ENCODE data around the gene SNX20. TPM values are rescaled to one million over a fixed set of nuclear protein-coding genes. Genes with fewer than 3 reads are reported as not detected.

The SNX20 gene
- total RNA-seq, 2 donors from 2014 or later, result 0.82 to 2.5 TPM

GRCh38 chr16:50634090-50634489 lies 47.0 kb downstream of the SNX20 start:
- Histone ChIP-seq H3K4me3 (no peak overlapping the region), H3K4me1 (replicated peaks) (no peaks in the 10 kb centered on the region), H3K36me3 (no peaks in the 10 kb centered on the region), H3K27me3 (replicated peaks; ENCODE audit: insufficient read depth) (no peaks in the 10 kb centered on the region), H3K27ac (no peak overlapping the region), H3K9me3 (no peaks in the 10 kb centered on the region)
- TF ChIP-seq CTCF (IDR thresholded peaks at IDR 0.05) (no peak), POLR2A (IDR thresholded peaks at IDR 0.05) (no peak), POLR2AphosphoS5 (IDR thresholded peaks at IDR 0.05) (no peak)
- WGBS, result 95% methylated on average over 7 of the region's 7 CpGs
- DNase-seq (ENCODE audit: low spot score), result no peak
- intact Hi-C loops (cut with DNase I), result no loop called here

GRCh38 chr16:50632927-50633800 lies 47.9 kb downstream of the SNX20 start:
- WGBS, result 88% methylated on average over 28 of the region's 30 CpGs
- Histone ChIP-seq H3K4me3 (no peak overlapping the region), H3K4me1 (replicated peaks) (no peaks in the 10 kb centered on the region), H3K27me3 (replicated peaks; ENCODE audit: insufficient read depth) (no peaks in the 10 kb centered on the region), H3K27ac (no peak overlapping the region), H3K9me3 (no peaks in the 10 kb centered on the region), H3K36me3 (no peaks in the 10 kb centered on the region)
- intact Hi-C loops (cut with DNase I), result no loop called here
- no peak for DNase-seq (ENCODE audit: low spot score)
- TF ChIP-seq CTCF (IDR thresholded peaks at IDR 0.05) (no peak), POLR2A (IDR thresholded peaks at IDR 0.05) (no peak)

- Histone ChIP-seq H3K36me3 (no peaks in the 10 kb centered on the region), H3K9me3 (no peaks in the 10 kb centered on the region), H3K4me3 (no peak overlapping the region), H3K27me3 (replicated peaks; ENCODE audit: insufficient read depth) (no peaks in the 10 kb centered on the region), H3K4me1 (replicated peaks) (no peaks in the 10 kb centered on the region), H3K27ac (no peak overlapping the region)
- TF ChIP-seq POLR2AphosphoS5 (IDR thresholded peaks at IDR 0.05) (no peak), CTCF (IDR thresholded peaks at IDR 0.05) (no peak), POLR2A (IDR thresholded peaks at IDR 0.05) (no peak)
- WGBS, result 92% methylated on average over 22 of the region's 22 CpGs
- DNase-seq (ENCODE audit: low spot score), result no peak
- intact Hi-C loops (cut with DNase I), result no loop called here
Measured at GRCh38 chr16:50631985-50632576, 49.0 kb downstream of the SNX20 start.

- intact Hi-C loops (cut with DNase I), result no loop called here
- 74% methylated on average over 8 of the region's 8 CpGs for WGBS
- TF ChIP-seq POLR2A (IDR thresholded peaks at IDR 0.05) (no peak), CTCF (IDR thresholded peaks at IDR 0.05) (no peak), POLR2AphosphoS5 (IDR thresholded peaks at IDR 0.05) (no peak)
- Histone ChIP-seq H3K4me1 (replicated peaks) (no peaks in the 10 kb centered on the region), H3K9me3 (no peaks in the 10 kb centered on the region), H3K27me3 (replicated peaks; ENCODE audit: insufficient read depth) (no peaks in the 10 kb centered on the region), H3K4me3 (no peak overlapping the region), H3K27ac (no peak overlapping the region), H3K36me3 (no peaks in the 10 kb centered on the region)
- no peak for DNase-seq (ENCODE audit: low spot score)
Measured at GRCh38 chr16:50631249-50631984, 49.7 kb downstream of the SNX20 start.

All from prostate gland (tissue), 2 donors.